HepG2 (cell line): ENCODE results near the gene ADSS1. TPM values are rescaled to one million over a fixed set of nuclear protein-coding genes. Genes with fewer than 3 reads are reported as not detected.

Source experiments
- ATAC-seq: fragments of 200-7000 bp; cut with Tn5 transposase; 3 replicates; pipeline ENCODE4 v1.9.1; 2020; ENCODE audit warnings: mild to moderate bottlenecking, moderate library complexity
- BruUV-seq: library from RNA; stranded (reverse); fragments of 400-500 nt; replicated peaks from 2 replicates; lab custom pipeline; 2021; lab: Mats Ljungman, UMichigan
- CTCF ChIA-PET: fragments of 300-600 bp; formaldehyde crosslinking; extraction: SDS; loops from one replicate; lab custom pipeline; 2021; ENCODE audit warnings: low total read pairs, inconsistent platforms, low intra/inter-chr PET ratio; lab: Yijun Ruan, JAX
- POLR2A ChIA-PET: fragments of 350-600 bp; sonication (Branson Sonifier 250); formaldehyde crosslinking; loops from one replicate; lab custom pipeline; 2020; ENCODE audit warnings: antibody characterized with exemption, inconsistent platforms; lab: Yijun Ruan, JAX
- DNase-seq: peaks from one replicate; pipeline ENCODE4 v3.0.0-alpha.2; 2015; ENCODE audit warnings: low spot score
- FAIRE-seq: peaks from 3 replicates; lab custom pipeline; 2011; peaks lifted over from hg19 to GRCh38; lab: Jason Lieb, UNC
- H2AFZ ChIP-seq: one replicate; pipeline ENCODE4 v1.6.1; 2011; ENCODE audit warnings: low read length, inconsistent platforms
- H3K27ac ChIP-seq: fragments of 300-600 bp; 3 replicates; pipeline ENCODE4 v1.8.0; 2011; ENCODE audit warnings: mixed run types, mild to moderate bottlenecking, mixed read lengths, low read length, inconsistent platforms; ENCODE audit not compliant: insufficient read depth; ENCODE audit errors: extremely low read length
- H3K27me3 ChIP-seq, 2 experiments: fragments of 200-600 bp in 1 of 2; 2 replicates in 1 of 2; 3 replicates in 1 of 2; pipeline versions ENCODE4 v1.6.0 to v1.8.0; 2011; ENCODE audit warnings: low read length in 2 of 2, mild to moderate bottlenecking in 2 of 2, moderate library complexity in 2 of 2, inconsistent platforms in 1 of 2; ENCODE audit not compliant: insufficient read depth in 2 of 2, control insufficient read depth in 1 of 2
- H3K36me3 ChIP-seq, 2 experiments: fragments of 200-600 bp in 1 of 2; replicated peaks in 1 of 2; 2 replicates in 1 of 2; 3 replicates in 1 of 2; pipeline versions ENCODE4 v1.5.1 to v1.8.0; 2011; ENCODE audit warnings: low read length in 2 of 2, inconsistent platforms in 1 of 2; ENCODE audit not compliant: insufficient read depth in 2 of 2, control insufficient read depth in 1 of 2
- H3K4me1 ChIP-seq: 2 replicates; pipeline ENCODE4 v1.5.1; 2012; ENCODE audit warnings: low read length, inconsistent platforms; ENCODE audit not compliant: insufficient read depth
- H3K4me2 ChIP-seq: 2 replicates; pipeline ENCODE4 v1.6.0; 2011; ENCODE audit warnings: low read depth, low read length, inconsistent platforms
- H3K4me3 ChIP-seq, 3 experiments: fragments of 200-600 bp in 1 of 3; sonication (generic), shearing (Covaris generic) in 1 of 3; replicated peaks in 1 of 3; 2 replicates each; pipeline ENCODE4 v1.5.1; 2011 to 2016; ENCODE audit warnings: low read length in 3 of 3, inconsistent platforms in 2 of 3, low read depth in 2 of 3, mild to moderate bottlenecking in 2 of 3, control low read depth in 1 of 3, mixed read lengths in 1 of 3; ENCODE audit not compliant: insufficient read depth in 1 of 3
- H3K79me2 ChIP-seq: one replicate; pipeline ENCODE4 v1.6.1; 2011; ENCODE audit warnings: low read length, inconsistent platforms; ENCODE audit not compliant: insufficient read depth
- H3K9ac ChIP-seq: 2 replicates; pipeline ENCODE4 v1.6.0; 2011; ENCODE audit warnings: mild to moderate bottlenecking, low read depth, low read length, inconsistent platforms; ENCODE audit not compliant: insufficient read depth
- H3K9me3 ChIP-seq: 2 replicates; pipeline ENCODE4 v1.5.1; 2012; ENCODE audit warnings: mild to moderate bottlenecking, low read length
- H4K20me1 ChIP-seq: 2 replicates; pipeline ENCODE4 v1.6.0; 2011; ENCODE audit warnings: inconsistent platforms, mild to moderate bottlenecking, low read length, moderate library complexity; ENCODE audit not compliant: insufficient read depth
- ATF2 ChIP-seq: sonication (generic); formaldehyde crosslinking; IDR thresholded peaks from 2 replicates; pipeline ENCODE4 v1.4.0; 2020; ENCODE audit warnings: missing genetic modification reagents
- DPF2 ChIP-seq: sonication (generic); formaldehyde crosslinking; IDR thresholded peaks from 2 replicates; pipeline ENCODE4 v1.4.0; 2020; ENCODE audit warnings: mild to moderate bottlenecking, low read depth, missing genetic modification reagents, borderline replicate concordance
- GFI1 ChIP-seq: sonication (generic); formaldehyde crosslinking; IDR thresholded peaks from 2 replicates; pipeline ENCODE4 v1.5.0; 2020; ENCODE audit warnings: missing genetic modification reagents, mild to moderate bottlenecking, borderline replicate concordance
- GTF3A ChIP-seq: sonication (generic); formaldehyde crosslinking; conservative IDR thresholded peaks from 2 replicates; pipeline ENCODE4 v1.4.0; 2020; ENCODE audit warnings: mild to moderate bottlenecking, missing genetic modification reagents
- MTF2 ChIP-seq: sonication (generic); formaldehyde crosslinking; IDR thresholded peaks from 2 replicates; pipeline ENCODE4 v1.5.0; 2020; ENCODE audit warnings: missing genetic modification reagents, borderline replicate concordance
- PBX2 ChIP-seq: IDR thresholded peaks from 2 replicates; pipeline ENCODE4 v1.6.1; 2016; ENCODE audit warnings: control low read depth
- YY1 ChIP-seq: IDR thresholded peaks from 2 replicates; pipeline ENCODE4 v1.6.1; 2011; ENCODE audit warnings: low read length, low read depth, moderate library complexity, mild to moderate bottlenecking; ENCODE audit not compliant: insufficient read depth, insufficient replicate concordance
- ZNF367 ChIP-seq: sonication (generic); formaldehyde crosslinking; IDR thresholded peaks from 2 replicates; pipeline ENCODE4 v1.4.0; 2020; ENCODE audit warnings: missing genetic modification reagents, borderline replicate concordance
- ZNF530 ChIP-seq: sonication (generic); formaldehyde crosslinking; IDR thresholded peaks from 2 replicates; pipeline ENCODE4 v1.5.0; 2020; ENCODE audit warnings: low read depth, mild to moderate bottlenecking, missing genetic modification reagents
- ZNF609 ChIP-seq: sonication (generic); formaldehyde crosslinking; IDR thresholded peaks from 2 replicates; pipeline ENCODE4 v1.4.0; 2020; ENCODE audit warnings: mild to moderate bottlenecking, missing genetic modification reagents, borderline replicate concordance
- ZXDC ChIP-seq: sonication (generic); formaldehyde crosslinking; IDR thresholded peaks from 2 replicates; pipeline ENCODE4 v1.5.0; 2020; ENCODE audit warnings: mild to moderate bottlenecking, missing genetic modification reagents
- WGBS: methylation state at CpG from one replicate; pipeline ENCODE4 v1.1.6; 2017; ENCODE audit warnings: low lambda C conversion rate; 5-methylcytosine and 5-hydroxymethylcytosine counted together
- in situ Hi-C: cut with HindIII; loops from 2 replicates; pipeline ENCODE4 v1.10.0; 2017; ENCODE audit warnings: low pct_unique_long_range_greater_than_20kb; ENCODE audit not compliant: extremely low pct_ligation_motif_present
- intact Hi-C: fragments of 100-400 bp; cut with micrococcal nuclease; formaldehyde crosslinking; loops from one replicate; pipeline ENCODE4 v1.10.0; 2022; ENCODE audit not compliant: unreplicated experiment
- polyA plus RNA-seq, 8 experiments: library from polyadenylated mRNA; depleted of rRNA in 3 of 8; stranded (reverse) in 7 of 8; unstranded in 1 of 8; fragments of >200 nt; fragmentation: Illumina TruSeq in 4 of 8; extraction: Trizol in 4 of 8; gene quantifications; 2 replicates each; pipeline versions ENCODE4 v1.2.1 to v1.2.3, GENCODE V29; 2011 to 2016; ENCODE audit warnings: low read depth in 4 of 8, missing spikeins in 1 of 8, mixed read lengths in 1 of 8; ENCODE audit not compliant: insufficient read depth in 1 of 8
- total RNA-seq, 5 experiments: library from RNA; depleted of rRNA; stranded (reverse); fragments of >200 nt; fragmentation: Illumina TruSeq; extraction: Trizol; gene quantifications; 2 replicates each; pipeline ENCODE4 v1.2.3, GENCODE V29; 2016; ENCODE audit warnings: low read depth in 1 of 5

Gene ADSS1
- total and polyA plus RNA-seq, 2 of the 13 experiments (the other 11 are each of a cell fraction or from before 2014, with no cell fraction given), result 1.0 to 36.7 TPM

- TF ChIP-seq ZXDC (CRISPR knock-in tag), result no peak
Measured at GRCh38 chr14:104741108-104741802, 17.2 kb downstream of the ADSS1 start (continued).

- no peak for FAIRE-seq
- no TSS peak for BruUV-seq
- TF ChIP-seq ATF2 (CRISPR knock-in tag) (no peak), ZNF530 (CRISPR knock-in tag) (no peak), ZNF609 (CRISPR knock-in tag) (no peak), ZNF367 (no peak), PBX2 (CRISPR knock-in tag) (no peak), GTF3A (CRISPR knock-in tag) (no peak), GFI1 (CRISPR knock-in tag) (no peak), DPF2 (no peak), YY1 (no peak), MTF2 (CRISPR knock-in tag) (no peak)
Measured at GRCh38 chr14:104741803-104742251, 17.8 kb downstream of the ADSS1 start.

More at GRCh38 chr14:104741803-104742251, 17.8 kb downstream of the ADSS1 start:
- WGBS, result no CpG with 5 or more reads among the region's 23 CpGs
- Histone ChIP-seq H3K27ac (no peak overlapping the region), H3K4me1 (peaks cover 39% of the 10 kb centered on the region), H3K27me3 (no peaks in the 10 kb centered on the region), H3K9ac (no peak overlapping the region), H3K9me3 (no peaks in the 10 kb centered on the region), H3K4me3 (no peak overlapping the region), H3K36me3 (no peaks in the 10 kb centered on the region; a peak in 2 of 5 replicates), H3K79me2 (no peaks in the 10 kb centered on the region), H4K20me1 (no peaks in the 10 kb centered on the region), H3K4me2 (no peak overlapping the region), H2AFZ (no peak overlapping the region)
- CTCF ChIA-PET, result no interaction called here
- POLR2A ChIA-PET, result interaction anchor here (1.2 kb wide), 1 partner anchor 11 kb away, joined by 5 read pairs; the partner anchor contains the start of gene SIVA1
- intact Hi-C loops (no loop called here), in situ Hi-C loops (no loop called here)
- ATAC-seq (no peak), DNase-seq (no peak)
